HTERT RPE-1 (cell line): ENCODE results near the gene HPD.

Source experiments
- in situ Hi-C: fragments of 300-500 bp; cut with MboI; formaldehyde crosslinking; loops from 4 replicates; pipeline ENCODE4 v1.14.3; 2020; ENCODE audit warnings: low sequenced_read_pairs

Gene HPD

DNA sequence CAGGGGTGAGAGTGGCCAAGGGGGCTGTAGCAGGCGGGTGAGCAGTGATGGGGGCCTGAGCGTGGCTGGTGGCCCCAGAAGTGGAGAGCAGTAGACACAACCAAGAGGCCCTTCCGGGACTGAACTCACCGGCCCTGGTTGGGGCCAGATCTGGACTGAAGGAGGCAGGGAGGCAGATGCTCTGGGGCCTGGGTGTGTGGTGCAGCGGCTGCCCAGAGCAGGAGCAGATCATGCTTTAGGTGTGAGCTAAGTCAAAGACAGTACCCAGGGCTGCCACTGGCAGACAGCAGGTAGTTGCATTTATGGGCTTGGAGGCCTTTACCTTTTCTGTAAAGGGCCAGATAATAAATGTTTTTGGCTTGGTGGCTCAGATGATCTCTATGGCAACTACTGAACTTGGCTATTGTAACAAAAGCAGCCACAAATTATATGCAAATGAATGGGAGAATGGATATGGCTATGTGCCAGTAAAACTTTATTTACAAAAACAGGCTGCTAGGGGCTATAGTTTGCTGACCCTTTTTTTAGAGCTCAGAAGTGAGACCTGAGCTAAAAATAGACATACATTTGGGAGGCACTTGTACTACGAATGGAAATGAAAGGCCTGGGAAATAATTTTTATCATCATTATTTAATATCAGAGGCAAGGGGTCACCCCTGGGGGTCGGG is 29.3 kb downstream of the HPD start:
- in situ Hi-C loops = no loop called here

DNA sequence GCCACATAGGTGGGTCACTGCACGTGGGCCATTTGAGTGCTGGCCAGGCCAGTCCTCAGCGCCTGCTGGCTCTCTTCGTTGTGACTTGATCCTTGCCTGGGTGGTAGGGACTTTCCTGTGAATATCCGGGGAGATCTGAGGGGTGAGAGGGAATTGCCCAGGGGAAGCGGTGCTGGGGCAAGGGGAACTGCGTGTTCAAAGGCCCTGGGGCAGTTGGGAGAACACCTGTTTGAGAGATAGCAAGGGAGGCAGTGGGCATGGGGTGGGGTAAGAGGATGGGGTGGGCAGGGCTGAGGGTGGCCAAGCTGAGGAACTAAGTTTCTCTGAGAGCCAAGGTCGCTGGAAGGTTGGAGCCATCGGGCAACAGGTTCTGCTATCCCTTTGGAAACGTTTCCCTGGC is 29.8 kb downstream of the HPD start:
- in situ Hi-C loops = no loop called here

DNA sequence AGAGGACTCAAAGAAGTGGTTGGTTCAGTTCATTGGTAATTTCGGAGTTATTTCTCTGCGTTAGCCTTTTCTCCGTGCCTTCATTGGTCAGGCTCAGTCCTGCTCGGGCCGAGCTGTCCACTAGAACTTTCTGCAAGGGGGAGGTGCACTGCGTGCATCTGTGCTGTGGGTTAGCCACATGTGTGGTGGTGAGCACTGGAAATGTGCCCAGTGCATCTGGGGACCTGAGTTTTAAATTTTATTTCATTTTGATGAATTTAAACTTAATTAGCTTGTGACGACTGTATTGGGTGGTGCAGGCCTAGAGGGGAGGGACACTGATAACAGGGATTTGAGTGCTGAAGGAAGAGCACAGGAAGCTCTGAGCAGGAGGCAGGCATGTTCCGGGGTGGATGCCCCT is 30.4 kb downstream of the HPD start:
- in situ Hi-C loops = no loop called here

DNA sequence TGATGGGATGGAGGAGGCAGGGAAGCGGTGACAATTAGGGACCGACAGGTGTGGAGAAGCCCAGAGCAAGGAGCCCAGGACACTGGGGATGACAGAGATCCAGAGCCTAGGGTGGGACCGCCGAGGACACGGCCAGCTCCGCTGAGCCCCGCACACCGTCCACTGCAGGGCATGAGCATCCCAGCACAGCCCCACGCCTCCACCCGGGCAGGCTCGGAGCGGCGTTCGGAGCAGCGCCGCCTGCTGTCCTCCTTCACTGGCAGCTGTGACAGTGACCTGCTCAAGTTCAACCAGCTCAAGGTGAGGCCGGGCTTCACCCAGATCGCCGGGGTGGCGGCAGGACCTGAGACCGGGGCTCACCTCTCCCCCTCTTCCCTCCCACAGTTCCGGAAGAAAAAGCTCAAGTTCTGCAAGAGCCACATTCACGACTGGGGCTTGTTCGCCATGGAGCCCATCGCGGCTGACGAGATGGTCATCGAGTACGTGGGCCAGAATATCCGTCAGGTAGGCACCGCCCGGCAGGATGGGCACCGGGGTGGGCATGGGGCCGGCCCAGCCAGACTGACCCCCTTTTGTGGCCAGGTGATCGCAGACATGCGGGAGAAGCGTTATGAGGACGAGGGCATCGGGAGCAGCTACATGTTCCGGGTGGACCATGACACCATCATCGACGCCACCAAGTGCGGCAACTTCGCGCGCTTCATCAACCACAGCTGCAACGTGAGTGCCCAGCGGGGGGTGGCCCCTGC is 31.1 kb downstream of the HPD start:
- in situ Hi-C loops = no loop called here

DNA sequence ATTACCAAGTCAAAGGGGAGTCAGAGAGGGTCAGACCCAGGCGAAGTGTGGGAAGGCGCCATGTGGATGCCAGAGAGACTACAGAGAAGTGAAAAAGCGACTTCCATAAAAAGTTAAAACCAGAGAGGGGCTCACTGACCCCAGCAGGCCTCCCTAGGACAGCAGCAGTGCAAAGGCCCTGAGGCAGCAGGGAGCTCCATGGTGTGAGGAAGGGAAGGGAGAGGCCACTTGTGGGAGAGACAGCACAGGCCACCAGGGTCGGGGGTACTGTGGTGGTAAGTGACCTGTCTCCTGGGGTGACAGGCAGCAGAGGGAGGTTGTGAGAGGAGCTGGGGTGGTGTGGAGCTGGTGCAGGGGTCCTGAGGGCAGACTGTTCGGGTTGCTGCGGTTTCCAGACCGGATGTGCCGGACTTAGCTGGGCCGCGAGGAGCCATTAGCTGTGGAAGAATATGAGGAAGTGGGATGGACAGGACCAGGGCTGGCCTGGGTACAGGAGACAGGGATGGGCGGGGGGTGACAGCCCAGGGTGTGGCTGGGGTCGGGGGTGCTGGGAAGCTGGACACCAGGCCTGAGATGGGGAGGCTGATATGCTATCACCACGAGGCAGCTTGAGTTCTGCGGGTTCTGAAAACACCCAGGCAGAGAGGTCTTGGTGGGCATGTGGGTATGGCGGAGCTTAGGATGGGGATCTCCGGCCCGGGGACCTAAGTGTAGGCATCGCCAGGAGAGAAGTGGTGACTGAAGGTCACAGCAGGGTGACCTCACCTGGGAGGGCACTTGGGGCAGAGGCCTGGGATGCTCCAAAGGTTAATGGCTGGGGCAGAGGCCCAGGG is 32.1 kb downstream of the HPD start:
- in situ Hi-C loops = no loop called here

DNA sequence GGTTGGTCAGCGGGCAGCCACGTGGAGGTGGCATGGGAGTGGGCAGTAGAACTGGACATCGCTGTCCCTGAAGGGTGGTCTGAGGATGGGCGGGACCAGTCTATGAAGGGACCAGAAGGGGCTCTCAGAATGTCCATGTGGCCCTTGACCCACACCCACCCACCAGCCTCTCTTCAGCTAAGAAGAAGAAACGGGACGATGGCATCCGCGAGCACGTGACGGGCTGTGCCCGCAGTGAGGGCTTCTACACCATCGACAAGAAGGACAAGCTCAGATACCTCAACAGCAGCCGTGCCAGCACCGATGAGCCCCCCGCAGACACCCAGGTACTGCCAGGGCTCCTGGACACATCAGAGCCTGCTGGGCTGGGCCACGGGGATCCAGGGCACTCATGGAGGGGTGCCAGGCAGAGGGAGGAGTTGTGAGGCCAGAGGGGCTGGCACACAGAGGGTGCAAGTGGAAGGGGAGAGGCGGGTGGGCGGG is 33.6 kb downstream of the HPD start:
- in situ Hi-C loops = no loop called here

DNA sequence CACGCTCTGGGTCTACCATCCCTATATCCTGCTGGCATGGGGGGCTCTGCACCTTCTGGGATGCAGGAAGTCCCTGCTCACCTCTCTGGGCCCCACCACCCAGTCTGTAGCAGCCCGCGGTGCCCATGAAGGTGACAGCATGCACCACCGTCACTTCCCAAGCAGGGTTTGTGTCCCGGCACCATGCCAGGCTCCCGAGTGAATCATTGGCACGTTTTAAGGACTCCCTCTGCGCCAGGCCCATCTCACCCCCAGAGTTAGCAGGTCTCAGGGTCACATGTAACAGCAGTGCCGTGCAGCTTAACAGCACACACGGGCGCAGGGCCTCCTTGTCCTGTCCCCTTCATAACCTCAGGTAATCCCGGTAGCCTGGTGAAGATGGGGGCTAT is 34.9 kb downstream of the HPD start:
- in situ Hi-C loops = no loop called here

DNA sequence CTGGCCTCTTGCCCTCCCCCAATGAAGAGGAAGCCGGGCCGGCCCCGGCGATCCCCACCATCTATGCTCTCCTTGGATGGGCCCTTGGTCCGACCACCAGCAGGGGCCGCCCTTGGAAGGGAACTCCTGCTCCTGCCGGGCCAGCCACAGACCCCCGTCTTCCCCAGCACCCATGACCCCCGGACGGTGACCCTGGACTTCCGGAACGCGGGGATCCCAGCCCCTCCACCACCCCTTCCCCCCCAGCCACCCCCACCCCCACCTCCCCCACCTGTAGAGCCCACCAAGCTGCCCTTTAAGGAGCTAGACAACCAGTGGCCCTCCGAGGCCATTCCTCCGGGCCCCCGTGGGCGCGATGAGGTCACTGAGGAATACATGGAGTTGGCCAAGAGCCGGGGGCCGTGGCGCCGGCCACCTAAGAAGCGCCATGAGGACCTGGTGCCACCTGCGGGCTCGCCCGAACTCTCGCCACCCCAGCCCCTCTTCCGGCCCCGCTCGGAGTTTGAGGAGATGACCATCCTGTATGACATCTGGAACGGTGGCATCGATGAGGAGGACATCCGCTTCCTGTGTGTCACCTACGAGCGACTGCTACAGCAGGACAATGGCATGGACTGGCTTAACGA is 35.4 kb downstream of the HPD start:
- in situ Hi-C loops = no loop called here

DNA sequence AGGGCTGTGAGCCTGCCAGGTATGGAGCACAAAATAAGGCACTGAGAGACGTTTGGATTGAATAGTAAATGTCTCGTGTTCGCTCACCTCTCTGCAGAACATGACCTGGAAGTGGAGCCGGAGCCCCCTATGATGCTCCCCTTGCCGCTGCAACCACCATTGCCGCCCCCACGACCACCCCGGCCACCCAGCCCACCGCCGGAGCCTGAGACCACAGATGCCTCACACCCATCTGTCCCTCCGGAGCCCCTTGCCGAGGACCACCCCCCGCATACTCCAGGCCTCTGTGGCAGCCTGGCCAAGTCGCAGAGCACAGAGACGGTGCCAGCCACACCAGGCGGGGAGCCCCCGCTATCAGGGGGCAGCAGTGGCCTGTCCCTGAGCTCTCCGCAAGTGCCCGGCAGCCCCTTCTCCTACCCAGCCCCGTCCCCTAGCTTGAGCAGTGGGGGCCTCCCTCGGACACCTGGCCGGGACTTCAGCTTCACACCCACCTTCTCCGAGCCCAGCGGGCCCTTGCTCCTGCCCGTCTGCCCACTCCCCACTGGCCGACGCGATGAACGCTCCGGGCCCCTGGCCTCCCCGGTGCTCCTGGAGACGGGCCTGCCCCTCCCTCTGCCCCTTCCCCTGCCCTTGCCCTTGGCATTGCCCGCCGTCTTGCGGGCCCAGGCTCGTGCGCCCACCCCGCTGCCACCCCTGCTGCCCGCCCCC is 36.1 kb downstream of the HPD start:
- in situ Hi-C loops = no loop called here

DNA sequence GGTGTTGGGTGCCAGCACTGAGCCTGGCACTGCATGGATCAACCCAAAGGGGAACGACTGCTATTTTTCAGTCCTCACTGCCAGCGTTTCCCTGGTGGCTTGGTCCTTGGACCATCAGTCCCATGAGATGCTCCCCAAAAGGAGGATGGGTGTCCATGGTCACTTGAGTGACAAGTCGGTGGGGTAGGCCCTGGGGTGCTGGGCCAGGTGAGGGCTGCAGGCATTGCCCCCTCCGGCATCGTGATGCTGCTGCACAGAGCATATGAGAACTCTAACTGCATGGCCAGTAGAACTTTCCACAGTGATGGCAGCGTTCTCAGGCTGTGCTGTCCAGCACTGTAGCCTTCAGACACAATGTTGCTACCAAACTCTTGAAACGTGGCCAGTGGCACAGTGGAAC is 38.6 kb downstream of the HPD start:
- in situ Hi-C loops = no loop called here

DNA sequence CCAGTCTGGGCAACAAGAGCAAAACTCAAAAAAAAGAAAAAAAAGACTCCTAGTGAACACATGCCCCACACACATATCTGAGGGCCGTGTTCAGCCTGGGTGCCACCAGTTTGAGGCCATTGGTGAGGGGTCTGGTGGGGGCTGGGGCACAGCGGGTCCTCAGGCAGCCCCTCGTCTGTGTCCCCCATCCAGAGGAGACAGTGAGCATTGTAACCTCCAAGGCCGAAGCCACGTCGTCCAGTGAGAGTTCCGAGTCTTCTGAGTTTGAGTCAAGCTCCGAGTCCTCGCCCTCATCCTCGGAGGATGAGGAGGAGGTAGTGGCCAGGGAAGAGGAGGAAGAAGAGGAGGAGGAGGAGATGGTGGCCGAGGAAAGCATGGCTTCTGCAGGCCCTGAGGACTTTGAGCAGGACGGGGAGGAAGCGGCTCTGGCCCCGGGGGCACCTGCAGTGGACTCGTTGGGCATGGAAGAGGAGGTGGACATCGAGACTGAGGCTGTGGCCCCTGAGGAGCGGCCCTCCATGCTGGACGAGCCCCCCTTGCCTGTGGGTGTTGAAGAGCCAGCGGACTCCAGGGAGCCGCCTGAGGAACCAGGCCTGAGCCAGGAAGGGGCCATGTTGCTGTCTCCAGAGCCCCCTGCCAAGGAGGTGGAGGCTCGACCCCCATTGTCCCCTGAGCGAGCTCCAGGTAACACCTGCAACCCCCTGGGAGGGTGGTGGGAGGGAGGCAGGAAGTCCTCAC is 39.3 kb downstream of the HPD start:
- in situ Hi-C loops = no loop called here

DNA sequence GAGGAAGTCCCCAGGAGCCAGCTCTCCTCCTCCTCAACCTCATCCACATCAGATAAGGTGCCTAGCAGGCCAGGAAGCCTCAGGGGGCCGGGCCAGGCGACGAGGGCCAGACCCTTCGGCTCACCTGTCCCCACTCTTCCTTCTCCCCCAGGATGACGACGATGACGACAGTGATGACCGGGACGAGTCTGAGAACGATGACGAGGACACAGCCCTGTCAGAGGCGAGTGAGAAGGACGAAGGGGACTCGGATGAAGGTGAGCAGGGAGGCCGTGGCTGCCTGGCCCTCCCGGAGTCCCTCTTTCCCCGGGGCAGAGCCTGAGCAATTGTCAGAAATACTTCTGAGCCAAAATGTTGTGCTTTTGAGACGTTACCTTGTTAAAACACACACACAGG is 41.0 kb downstream of the HPD start:
- in situ Hi-C loops = no loop called here

DNA sequence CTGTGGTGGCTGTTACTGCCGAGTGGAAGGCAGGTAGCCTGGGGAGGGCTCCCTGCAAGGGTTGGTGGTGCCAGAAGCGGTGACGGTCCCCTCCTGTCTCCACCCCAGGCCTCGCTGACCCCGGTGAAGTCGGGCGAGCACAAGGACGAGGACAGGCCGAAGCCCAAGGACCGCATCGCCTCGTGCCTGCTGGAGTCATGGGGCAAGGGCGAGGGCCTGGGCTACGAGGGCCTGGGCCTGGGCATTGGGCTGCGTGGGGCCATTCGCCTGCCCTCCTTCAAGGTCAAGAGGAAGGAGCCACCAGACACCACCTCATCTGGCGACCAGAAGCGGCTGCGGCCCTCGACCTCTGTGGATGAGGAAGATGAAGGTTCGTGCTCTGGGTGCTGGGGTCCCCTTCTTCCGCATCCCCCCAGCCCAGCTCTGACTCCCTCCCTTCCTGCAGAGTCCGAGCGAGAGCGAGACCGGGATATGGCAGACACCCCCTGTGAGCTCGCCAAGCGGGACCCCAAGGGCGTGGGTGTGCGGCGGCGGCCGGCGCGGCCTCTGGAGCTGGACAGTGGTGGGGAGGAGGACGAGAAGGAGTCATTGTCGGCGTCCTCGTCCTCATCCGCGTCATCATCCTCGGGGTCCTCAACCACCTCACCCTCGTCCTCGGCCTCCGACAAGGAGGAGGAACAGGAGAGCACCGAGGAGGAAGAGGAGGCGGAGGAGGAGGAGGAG is 41.6 kb downstream of the HPD start:
- in situ Hi-C loops = no loop called here

DNA sequence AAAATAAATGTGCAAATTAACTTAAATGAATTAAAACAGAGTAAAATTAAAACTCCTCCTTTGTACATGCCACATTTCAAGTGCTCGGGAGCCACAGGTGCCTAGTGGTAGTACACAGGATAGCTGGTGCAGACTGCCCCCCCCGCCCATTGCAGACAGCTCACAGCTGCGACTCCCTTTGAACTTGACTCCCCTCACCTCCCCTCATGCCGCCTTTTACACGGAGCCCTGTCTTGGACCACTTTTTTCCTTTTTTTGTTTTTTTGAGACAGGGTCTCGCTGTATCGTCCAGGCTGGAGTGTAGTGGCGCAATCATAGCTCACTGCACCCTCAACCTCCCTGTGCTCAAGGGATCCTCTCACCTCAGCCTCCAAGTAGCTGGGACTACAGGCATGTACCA is 43.4 kb downstream of the HPD start:
- in situ Hi-C loops = no loop called here

DNA sequence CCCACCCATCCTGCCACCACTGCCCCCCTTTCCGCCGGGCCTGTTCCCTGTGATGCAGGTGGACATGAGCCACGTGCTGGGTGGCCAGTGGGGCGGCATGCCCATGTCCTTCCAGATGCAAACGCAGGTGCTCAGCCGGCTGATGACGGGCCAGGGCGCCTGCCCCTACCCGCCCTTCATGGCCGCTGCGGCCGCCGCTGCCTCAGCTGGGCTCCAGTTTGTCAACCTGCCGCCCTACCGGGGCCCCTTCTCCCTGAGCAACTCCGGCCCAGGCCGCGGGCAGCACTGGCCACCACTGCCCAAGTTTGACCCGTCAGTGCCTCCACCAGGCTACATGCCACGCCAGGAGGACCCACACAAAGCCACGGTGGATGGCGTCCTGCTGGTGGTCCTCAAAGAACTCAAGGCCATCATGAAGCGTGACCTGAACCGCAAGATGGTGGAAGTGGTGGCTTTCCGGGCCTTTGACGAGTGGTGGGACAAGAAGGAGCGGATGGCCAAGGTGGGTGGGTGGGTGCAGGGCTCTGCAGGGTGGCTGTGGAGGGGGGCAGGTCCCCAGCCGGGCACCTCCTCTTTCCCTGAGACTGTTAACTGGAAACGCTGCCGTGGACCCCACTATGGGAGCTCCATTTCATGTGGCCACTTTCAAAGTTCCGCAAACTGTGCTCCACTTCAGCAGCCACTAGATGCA is 44.1 kb downstream of the HPD start:
- in situ Hi-C loops = no loop called here

DNA sequence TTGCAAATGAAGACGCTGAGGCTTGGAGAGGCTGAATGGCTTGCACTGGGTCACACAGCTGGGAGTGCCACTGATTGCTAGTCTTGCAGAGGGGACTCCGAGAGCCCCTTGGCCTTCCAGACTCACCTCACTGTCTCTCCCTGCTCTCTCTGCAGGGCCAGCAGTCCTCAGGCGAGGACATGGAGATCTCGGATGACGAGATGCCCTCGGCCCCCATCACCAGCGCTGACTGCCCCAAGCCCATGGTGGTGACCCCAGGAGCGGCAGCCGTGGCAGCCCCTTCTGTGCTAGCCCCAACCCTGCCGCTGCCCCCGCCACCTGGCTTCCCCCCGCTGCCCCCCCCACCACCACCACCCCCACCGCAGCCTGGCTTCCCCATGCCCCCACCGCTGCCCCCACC is 44.7 kb downstream of the HPD start:
- in situ Hi-C loops = no loop called here

DNA sequence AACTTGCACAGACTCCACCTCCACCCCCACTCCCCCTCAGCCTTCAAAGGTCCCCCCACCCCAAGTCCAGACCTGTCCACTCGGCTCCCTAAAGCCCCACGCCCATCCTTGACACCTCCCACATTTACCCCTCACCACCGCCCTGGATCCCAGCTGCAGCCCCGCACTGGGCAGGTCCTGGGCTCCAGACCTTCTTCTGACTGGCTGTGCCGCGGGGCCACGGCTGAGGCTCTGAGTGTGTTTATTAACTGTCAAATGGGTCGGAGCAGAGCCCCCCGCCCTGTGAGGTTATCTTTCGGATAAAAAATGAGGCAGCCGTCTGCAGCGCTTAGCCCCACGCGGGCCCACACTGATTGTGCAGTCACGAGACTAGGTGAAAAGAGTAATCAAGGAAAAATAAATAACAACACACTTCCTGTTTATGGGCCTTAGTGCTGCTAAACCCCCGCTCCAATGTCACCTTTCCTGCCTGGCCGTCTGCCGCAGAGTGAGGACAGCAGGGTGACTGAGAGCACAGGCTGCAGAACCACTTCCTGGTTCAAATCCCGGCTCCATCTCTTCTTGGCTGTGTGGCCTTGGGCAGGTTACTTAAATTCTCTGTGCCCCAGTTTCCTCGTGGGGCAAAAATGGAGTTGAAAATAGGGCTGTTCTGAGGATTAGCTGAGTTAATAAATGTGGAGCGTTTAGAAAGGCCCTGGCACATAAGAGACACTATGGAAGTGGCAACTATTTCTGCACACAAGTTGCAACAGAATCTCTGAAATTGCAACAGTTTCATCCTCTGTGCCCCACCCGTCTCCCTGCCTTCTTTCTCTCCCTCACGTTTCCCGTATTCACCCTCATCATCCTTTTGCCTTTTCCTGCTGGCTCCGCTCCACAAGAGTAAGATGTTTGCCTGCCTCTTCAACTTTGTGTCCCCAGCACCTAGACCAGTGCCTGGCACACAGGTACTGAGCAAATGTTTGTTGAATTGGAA is 45.5 kb downstream of the HPD start:
- in situ Hi-C loops = no loop called here
